Left ventricle myocardium inferior (tissue), 1 donor: ENCODE measurements around the gene SMYD3. TPM values are rescaled to one million over a fixed set of nuclear protein-coding genes. Genes with fewer than 3 reads are reported as not detected.

Experiments
- DNase-seq: peaks from one replicate; pipeline ENCODE4 v3.0.0-alpha.2; 2020
- H3K27ac ChIP-seq: fragments of 200-600 bp; replicated peaks from 2 replicates; pipeline ENCODE4 v1.8.0; 2021
- H3K27me3 ChIP-seq: fragments of 200-600 bp; 2 replicates; pipeline ENCODE4 v1.8.0; 2021; ENCODE audit warnings: low read depth
- H3K36me3 ChIP-seq: fragments of 200-600 bp; 2 replicates; pipeline ENCODE4 v1.8.0; 2021
- H3K4me1 ChIP-seq: fragments of 200-600 bp; 2 replicates; pipeline ENCODE4 v1.8.0; 2021
- H3K4me3 ChIP-seq: fragments of 200-600 bp; 2 replicates; pipeline ENCODE4 v1.8.0; 2021; ENCODE audit warnings: mild to moderate bottlenecking, moderate library complexity
- H3K9me3 ChIP-seq: fragments of 200-600 bp; replicated peaks from 2 replicates; pipeline ENCODE4 v1.8.0; 2021
- intact Hi-C: fragments of 100-400 bp; cut with micrococcal nuclease; formaldehyde crosslinking; loops from one replicate; pipeline ENCODE4 v1.11.0; 2022
- total RNA-seq: library from RNA; stranded (reverse); fragmentation: NEBNext Ultra II Directional; extraction: Animal tissue kit (Norgen Biotek cat#: 25700); gene quantifications from one replicate; pipeline ENCODE4 v1.2.1, GENCODE V29; 2021
- TF ChIP-seq, protein P1 (sequence below): fragments of 200-600 bp; IDR thresholded peaks from 2 replicates; pipeline ENCODE4 v1.8.0; 2021; ENCODE audit warnings: antibody characterized with exemption, mild to moderate bottlenecking, borderline replicate concordance
- donor health status: DM: no; HTN: yes; CAD: no; lungs with severe emphysema.

SMYD3 gene
- total RNA-seq, 1 donor from 2014 or later = 9.9 TPM

DNA sequence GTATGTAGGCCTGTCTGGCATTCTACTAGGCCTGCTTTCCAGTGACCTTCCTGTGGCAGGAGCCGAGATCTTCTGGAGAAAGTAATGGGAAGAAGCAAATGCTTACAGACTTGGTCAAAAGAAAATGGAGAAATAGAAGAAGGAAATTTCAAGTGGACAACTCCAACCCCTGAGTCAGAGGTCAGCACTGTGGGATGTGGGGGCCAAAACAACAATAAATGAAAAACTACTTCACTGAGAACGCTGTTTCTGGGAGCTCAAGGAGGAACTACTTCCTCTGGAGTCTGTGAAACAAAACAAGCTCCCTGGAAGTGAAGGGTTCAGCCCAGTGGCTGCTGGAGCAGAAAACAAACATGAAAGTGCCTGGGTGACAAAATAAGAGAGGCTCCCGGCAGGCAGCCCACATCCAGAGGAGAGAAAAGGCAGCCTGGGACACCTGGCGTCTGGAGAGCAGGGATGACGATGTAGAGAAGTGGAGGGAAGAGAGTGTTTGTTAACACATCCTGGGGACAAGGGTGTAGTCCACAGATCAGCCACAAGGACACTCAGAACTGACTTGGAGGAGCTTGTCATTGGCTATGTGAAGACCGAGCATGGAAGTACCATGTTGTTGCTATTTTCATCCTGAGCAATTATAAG lies 355.2 kb downstream of the SMYD3 start:
- intact Hi-C loops = no loop called here
- H3K36me3 ChIP-seq = no peaks in the 10 kb centered on the region
- no peaks in the 10 kb centered on the region for H3K27me3 ChIP-seq
- no peak overlapping the region for H3K4me3 ChIP-seq
- TF ChIP-seq, protein P1, sequence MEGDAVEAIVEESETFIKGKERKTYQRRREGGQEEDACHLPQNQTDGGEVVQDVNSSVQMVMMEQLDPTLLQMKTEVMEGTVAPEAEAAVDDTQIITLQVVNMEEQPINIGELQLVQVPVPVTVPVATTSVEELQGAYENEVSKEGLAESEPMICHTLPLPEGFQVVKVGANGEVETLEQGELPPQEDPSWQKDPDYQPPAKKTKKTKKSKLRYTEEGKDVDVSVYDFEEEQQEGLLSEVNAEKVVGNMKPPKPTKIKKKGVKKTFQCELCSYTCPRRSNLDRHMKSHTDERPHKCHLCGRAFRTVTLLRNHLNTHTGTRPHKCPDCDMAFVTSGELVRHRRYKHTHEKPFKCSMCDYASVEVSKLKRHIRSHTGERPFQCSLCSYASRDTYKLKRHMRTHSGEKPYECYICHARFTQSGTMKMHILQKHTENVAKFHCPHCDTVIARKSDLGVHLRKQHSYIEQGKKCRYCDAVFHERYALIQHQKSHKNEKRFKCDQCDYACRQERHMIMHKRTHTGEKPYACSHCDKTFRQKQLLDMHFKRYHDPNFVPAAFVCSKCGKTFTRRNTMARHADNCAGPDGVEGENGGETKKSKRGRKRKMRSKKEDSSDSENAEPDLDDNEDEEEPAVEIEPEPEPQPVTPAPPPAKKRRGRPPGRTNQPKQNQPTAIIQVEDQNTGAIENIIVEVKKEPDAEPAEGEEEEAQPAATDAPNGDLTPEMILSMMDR = no peak
- H3K27ac ChIP-seq = no peak overlapping the region
- peaks cover 8% of the 10 kb centered on the region for H3K9me3 ChIP-seq
- no peak for DNase-seq
- H3K4me1 ChIP-seq = no peaks in the 10 kb centered on the region

DNA sequence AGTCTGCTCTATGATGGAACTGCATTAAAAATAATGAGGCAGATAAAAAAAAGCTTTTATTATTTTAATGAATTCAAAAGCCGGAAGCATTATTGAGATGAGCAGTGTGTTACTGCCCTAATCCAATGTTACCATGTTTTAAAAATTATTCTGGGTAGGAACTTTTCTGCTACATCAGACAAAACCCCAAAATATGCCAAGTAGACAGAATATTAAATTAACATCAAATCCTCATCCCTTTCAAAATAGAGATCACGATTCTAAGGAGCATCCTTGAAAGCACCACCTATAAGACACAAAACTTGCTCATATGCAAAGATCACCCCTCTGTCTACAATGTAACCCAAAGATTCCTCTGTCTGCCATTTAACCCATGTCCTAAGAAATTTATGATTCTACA lies 357.5 kb downstream of the SMYD3 start:
- H3K9me3 ChIP-seq = peaks cover 8% of the 10 kb centered on the region
- TF ChIP-seq, protein P1 = no peak
- H3K4me3 ChIP-seq = no peak overlapping the region
- DNase-seq = no peak
- intact Hi-C loops = no loop called here
- no peaks in the 10 kb centered on the region for H3K36me3 ChIP-seq
- H3K27me3 ChIP-seq = no peaks in the 10 kb centered on the region
- no peaks in the 10 kb centered on the region for H3K4me1 ChIP-seq
- H3K27ac ChIP-seq = no peak overlapping the region

DNA sequence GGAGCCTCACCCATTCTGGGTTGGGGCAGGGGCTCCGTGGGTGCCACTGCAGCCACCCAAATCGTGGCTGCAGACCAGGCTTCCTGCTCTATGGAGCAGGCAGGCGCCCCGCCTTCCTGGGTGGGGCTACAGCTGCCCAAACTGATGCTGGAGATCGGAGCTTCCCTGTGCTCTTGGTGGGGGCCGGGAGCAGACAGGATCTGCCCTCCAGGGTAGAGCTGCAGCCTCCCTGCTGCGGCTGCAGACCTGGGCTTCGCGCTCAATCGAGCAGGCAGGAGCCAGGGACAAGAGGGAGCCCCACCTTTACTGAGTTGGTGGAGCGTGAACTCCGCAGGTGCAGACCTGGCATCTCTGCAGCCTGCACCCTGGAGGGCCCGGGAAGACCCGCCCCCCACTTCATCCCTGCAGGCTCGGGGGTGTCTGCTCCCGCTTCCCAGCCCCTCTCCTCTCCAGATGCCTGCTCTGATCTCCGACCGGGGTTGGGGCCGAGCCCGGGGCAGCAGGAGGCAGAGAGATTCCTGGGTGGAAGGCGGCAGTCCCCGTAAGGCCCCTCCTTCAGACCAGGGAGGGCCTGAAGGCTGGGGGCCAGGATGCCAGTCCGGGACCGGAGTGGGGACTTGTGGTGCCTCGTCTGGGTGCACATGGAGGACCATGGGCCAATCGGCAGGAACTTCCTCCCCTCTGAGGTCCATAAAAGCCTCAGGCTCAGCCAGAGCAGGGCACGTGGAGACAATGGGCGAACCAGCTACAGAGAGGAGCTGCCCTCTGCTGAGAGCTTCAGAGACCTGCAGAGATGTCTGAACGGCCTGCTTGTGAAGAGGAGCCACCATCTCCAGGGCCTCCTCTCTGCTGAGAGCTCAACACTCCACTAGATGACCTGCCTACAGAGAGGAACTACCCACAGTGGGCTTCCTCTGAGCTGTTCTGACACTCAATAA lies 359.3 kb downstream of the SMYD3 start:
- Histone ChIP-seq H3K4me3 (no peak overlapping the region), H3K9me3 (peaks cover 8% of the 10 kb centered on the region), H3K4me1 (no peaks in the 10 kb centered on the region), H3K27ac (no peak overlapping the region), H3K36me3 (no peaks in the 10 kb centered on the region), H3K27me3 (no peaks in the 10 kb centered on the region)
- intact Hi-C loops = no loop called here
- no peak for DNase-seq
- TF ChIP-seq, protein P1 = no peak

DNA sequence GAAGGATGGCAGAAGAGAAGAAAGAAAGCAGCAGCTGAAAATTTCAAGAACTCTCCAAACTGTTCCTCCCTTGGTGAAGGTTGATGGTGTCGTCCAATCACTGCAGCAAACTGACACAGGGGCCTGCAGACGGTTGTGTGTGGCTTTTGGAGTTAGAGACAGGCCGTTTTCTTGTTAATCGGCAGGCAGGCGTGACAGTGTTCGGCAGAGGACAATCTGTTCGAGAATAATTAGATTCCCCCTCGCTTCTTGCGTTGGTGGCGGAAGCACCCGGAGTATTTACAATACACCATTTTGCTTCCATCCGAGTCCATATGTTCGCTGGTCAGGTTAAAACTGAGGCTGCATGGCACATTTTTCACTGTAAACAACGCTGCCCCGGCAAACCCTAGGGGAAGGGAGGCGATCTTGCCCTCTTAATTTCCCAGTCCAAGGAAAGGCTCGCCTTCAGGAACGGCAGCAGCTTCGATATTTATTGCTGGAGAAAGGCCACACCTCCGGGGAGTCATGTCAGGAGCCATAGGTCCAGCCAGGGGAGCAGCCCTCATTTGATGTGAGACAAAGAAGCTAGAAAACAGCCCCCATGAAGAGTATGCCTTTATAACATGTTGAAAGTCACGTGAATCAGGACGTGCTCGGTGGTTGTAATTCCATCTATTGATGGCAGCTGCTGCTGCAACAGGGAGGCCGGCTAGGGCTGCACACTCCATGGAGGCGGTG lies 360.1 kb downstream of the SMYD3 start:
- H3K4me1 ChIP-seq = no peaks in the 10 kb centered on the region
- H3K4me3 ChIP-seq = no peak overlapping the region
- H3K9me3 ChIP-seq = peaks cover 8% of the 10 kb centered on the region
- no peaks in the 10 kb centered on the region for H3K27me3 ChIP-seq
- no peak overlapping the region for H3K27ac ChIP-seq
- no peak for DNase-seq
- TF ChIP-seq, protein P1 = no peak
- H3K36me3 ChIP-seq = no peaks in the 10 kb centered on the region
- intact Hi-C loops = no loop called here

DNA sequence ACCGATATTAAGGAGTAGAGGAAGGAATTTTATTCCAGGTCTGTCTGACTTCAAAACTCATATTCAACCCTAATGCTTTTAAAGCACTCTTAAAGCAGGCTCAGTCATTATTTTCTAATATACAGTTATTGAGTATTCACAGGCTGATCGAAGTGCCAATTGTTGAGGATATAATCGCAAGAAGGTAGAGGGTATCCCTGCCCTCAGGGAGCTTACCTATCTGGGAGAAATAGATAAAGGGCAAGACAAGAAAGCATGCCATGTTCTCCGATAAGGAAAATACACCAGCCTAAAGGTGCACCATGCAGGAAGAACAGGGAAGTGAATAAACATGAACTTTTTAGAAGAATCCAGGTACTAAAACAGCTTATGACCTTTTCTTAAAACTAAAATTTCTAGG lies 361.2 kb downstream of the SMYD3 start:
- Histone ChIP-seq H3K4me1 (no peaks in the 10 kb centered on the region), H3K27me3 (no peaks in the 10 kb centered on the region), H3K27ac (no peak overlapping the region), H3K9me3 (peaks cover 8% of the 10 kb centered on the region), H3K4me3 (no peak overlapping the region), H3K36me3 (no peaks in the 10 kb centered on the region)
- no peak for DNase-seq
- TF ChIP-seq, protein P1 = no peak
- intact Hi-C loops = no loop called here
